ENCODE measurements around the gene PGS1. TPM values are rescaled to one million over a fixed set of nuclear protein-coding genes. Genes with fewer than 3 reads are reported as not detected.

The PGS1 gene
- total RNA-seq, 2 experiments from 2014 or later, result 59.6 to 61.3 TPM

- no peak overlapping the region for H3K4me2 ChIP-seq (ENCODE audit: low read length)
- no peak for TF ChIP-seq EZH2phosphoT487 (IDR thresholded peaks at IDR 0.05; ENCODE audit: borderline replicate concordance, low read depth, low read length)
- TF ChIP-seq CTCF (conservative IDR thresholded peaks at IDR 0.05; ENCODE audit: low read length), result no peak
- H3K36me3 ChIP-seq (ENCODE audit: insufficient read depth, low read length), result peaks cover 94% of the 10 kb centered on the region
- H3K79me2 ChIP-seq (ENCODE audit: insufficient read depth, low read depth, low read length), result no peaks in the 10 kb centered on the region
- no peaks in the 10 kb centered on the region for H3K4me1 ChIP-seq (ENCODE audit: insufficient read depth, low read length, poor library complexity, severe bottlenecking)
- no peak overlapping the region for H3K27ac ChIP-seq (ENCODE audit: low read depth, low read length, poor library complexity, severe bottlenecking)
- H3K9me3 ChIP-seq (ENCODE audit: low read length), result no peaks in the 10 kb centered on the region
- POLR2A ChIA-PET, result no interaction called here
- no peak overlapping the region for H2AFZ ChIP-seq (ENCODE audit: low read length)
- H4K20me1 ChIP-seq (ENCODE audit: insufficient read depth, low read length), result no peaks in the 10 kb centered on the region
- H3K4me3 ChIP-seq (ENCODE audit: low read depth, low read length, poor library complexity, severe bottlenecking), result no peak overlapping the region
- no peaks in the 10 kb centered on the region for H3K9me2 ChIP-seq (ENCODE audit: insufficient read depth, low read length)
- intact Hi-C loops (cut with micrococcal nuclease; ENCODE audit: unreplicated experiment), result no loop called here
- CTCF ChIA-PET (ENCODE audit: unreplicated experiment), result no interaction called here
- BruUV-seq (replicated peaks), result no TSS peak
- no peak for DNase-seq (ENCODE audit: low spot score)
Measured at GRCh38 chr17:78399028-78399692, 20.7 kb downstream of the PGS1 start.

DNA sequence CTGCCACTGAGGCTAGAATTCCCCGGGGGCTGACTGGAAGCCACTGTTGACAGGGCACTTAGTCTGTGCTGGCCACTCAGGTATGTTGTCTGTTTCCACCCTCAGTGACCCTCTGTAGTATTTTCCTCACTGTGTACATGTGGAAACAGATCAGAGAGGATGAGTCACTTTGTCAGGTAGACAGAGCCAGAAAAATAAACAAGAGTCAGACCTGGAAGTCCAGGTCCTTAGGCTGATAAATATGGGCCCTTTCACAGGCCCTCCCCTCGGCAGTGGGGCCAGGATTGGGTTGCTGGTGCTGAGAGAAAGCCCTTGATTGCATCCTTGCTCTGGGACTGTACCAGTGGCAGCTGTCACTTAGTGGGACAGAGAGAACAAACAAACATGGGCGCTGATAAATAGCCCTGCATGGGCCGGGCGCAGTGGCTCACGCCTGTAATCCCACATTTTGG lies 21.3 kb downstream of the PGS1 start:
- Histone ChIP-seq H3K27ac (ENCODE audit: low read depth, low read length, poor library complexity, severe bottlenecking) (no peak overlapping the region), H3K4me2 (ENCODE audit: low read length) (no peak overlapping the region), H3K4me1 (ENCODE audit: insufficient read depth, low read length, poor library complexity, severe bottlenecking) (no peaks in the 10 kb centered on the region), H2AFZ (ENCODE audit: low read length) (no peak overlapping the region), H3K4me3 (ENCODE audit: low read depth, low read length, poor library complexity, severe bottlenecking) (no peak overlapping the region), H4K20me1 (ENCODE audit: insufficient read depth, low read length) (no peaks in the 10 kb centered on the region), H3K9me3 (ENCODE audit: low read length) (no peaks in the 10 kb centered on the region), H3K9me2 (ENCODE audit: insufficient read depth, low read length) (no peaks in the 10 kb centered on the region), H3K36me3 (ENCODE audit: insufficient read depth, low read length) (peaks cover 98% of the 10 kb centered on the region), H3K79me2 (ENCODE audit: insufficient read depth, low read depth, low read length) (no peaks in the 10 kb centered on the region)
- no peak for DNase-seq (ENCODE audit: low spot score)
- intact Hi-C loops (cut with micrococcal nuclease; ENCODE audit: unreplicated experiment), result no loop called here
- POLR2A ChIA-PET, result no interaction called here
- TF ChIP-seq EZH2phosphoT487 (IDR thresholded peaks at IDR 0.05; ENCODE audit: borderline replicate concordance, low read depth, low read length) (no peak), CTCF (conservative IDR thresholded peaks at IDR 0.05; ENCODE audit: low read length) (no peak)
- no TSS peak for BruUV-seq (replicated peaks)
- CTCF ChIA-PET (ENCODE audit: unreplicated experiment), result interaction anchor here (0.6 kb wide), 1 partner anchor 94 kb away, joined by 3 read pairs; no protein-coding TSS in a partner anchor

DNA sequence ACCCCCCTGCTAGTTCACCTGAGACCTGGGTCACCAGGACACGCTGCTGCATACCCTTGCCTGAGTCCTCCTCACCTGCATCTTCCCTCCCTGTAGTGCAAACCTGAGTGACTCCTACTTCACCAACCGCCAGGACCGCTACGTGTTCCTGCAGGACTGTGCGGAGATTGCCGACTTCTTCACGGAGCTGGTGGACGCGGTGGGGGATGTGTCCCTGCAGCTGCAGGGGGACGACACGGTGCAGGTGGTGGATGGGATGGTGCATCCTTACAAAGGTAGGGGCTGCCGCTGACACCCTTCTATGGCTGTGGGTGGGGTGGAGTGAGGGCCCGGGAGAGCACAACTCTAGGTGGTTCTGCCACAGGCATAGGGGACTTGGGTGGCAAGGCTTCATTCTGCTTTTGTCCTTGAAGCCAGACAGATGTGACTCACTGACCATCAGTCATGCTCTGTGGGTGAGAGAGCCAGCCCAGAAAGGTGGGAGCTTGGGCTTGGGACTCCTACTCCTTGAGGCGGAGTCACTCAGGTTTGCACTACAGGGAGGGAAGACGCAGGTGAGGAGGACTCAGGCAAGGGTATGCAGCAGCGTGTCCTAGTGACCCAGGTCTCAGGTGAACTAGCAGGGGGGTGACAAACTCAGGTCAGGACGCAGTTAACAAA lies 22.3 kb downstream of the PGS1 start:
- H3K4me3 ChIP-seq (ENCODE audit: low read depth, low read length, poor library complexity, severe bottlenecking), result no peak overlapping the region
- no peak for DNase-seq (ENCODE audit: low spot score)
- no peak overlapping the region for H2AFZ ChIP-seq (ENCODE audit: low read length)
- ChIA-PET POLR2A (interaction anchor here (0.6 to 0.9 kb wide), 3 partner anchors 9 to 295 kb away, joined by 3 to 4 read pairs (median 4); no protein-coding TSS in a partner anchor), CTCF (ENCODE audit: unreplicated experiment) (interaction anchor here (0.6 kb wide), 1 partner anchor 95 kb away, joined by 3 read pairs; no protein-coding TSS in a partner anchor)
- H3K79me2 ChIP-seq (ENCODE audit: insufficient read depth, low read depth, low read length), result no peaks in the 10 kb centered on the region
- no TSS peak for BruUV-seq (replicated peaks)
- no peak overlapping the region for H3K27ac ChIP-seq (ENCODE audit: low read depth, low read length, poor library complexity, severe bottlenecking)
- no peaks in the 10 kb centered on the region for H3K9me2 ChIP-seq (ENCODE audit: insufficient read depth, low read length)
- intact Hi-C loops (cut with micrococcal nuclease; ENCODE audit: unreplicated experiment), result no loop called here
- peaks cover 98% of the 10 kb centered on the region for H3K36me3 ChIP-seq (ENCODE audit: insufficient read depth, low read length)
- H3K4me1 ChIP-seq (ENCODE audit: insufficient read depth, low read length, poor library complexity, severe bottlenecking), result no peaks in the 10 kb centered on the region
- H4K20me1 ChIP-seq (ENCODE audit: insufficient read depth, low read length), result no peaks in the 10 kb centered on the region
- no peak overlapping the region for H3K4me2 ChIP-seq (ENCODE audit: low read length)
- no peak for TF ChIP-seq CTCF (conservative IDR thresholded peaks at IDR 0.05; ENCODE audit: low read length)
- TF ChIP-seq EZH2phosphoT487 (IDR thresholded peaks at IDR 0.05; ENCODE audit: borderline replicate concordance, low read depth, low read length), result no peak
- H3K9me3 ChIP-seq (ENCODE audit: low read length), result no peaks in the 10 kb centered on the region
